ENCODE results near the gene TRPM3. TPM values are rescaled to one million over a fixed set of nuclear protein-coding genes. Genes with fewer than 3 reads are reported as not detected.
A peak's percentile ranks its signal among the peaks of the same experiment; 100 is the strongest.

The TRPM3 gene
- total and polyA plus RNA-seq, 2 of the 13 experiments (the other 11 are each of a cell fraction or from before 2014, with no cell fraction given) = not detected

GRCh38 chr9:70830618-70831017, 290.8 kb downstream of the TRPM3 start:
- in situ Hi-C loops (cut with HindIII; ENCODE audit: extremely low pct_ligation_motif_present, low pct_unique_long_range_greater_than_20kb) (no loop called here), intact Hi-C loops (cut with micrococcal nuclease; ENCODE audit: unreplicated experiment) (no loop called here)
- no peaks in the 10 kb centered on the region for H4K20me1 ChIP-seq (ENCODE audit: insufficient read depth, low read length)
- H3K27ac ChIP-seq (ENCODE audit: extremely low read length, insufficient read depth, low read length) = no peak overlapping the region
- H3K4me3 ChIP-seq (replicated peaks in 1 of 3; ENCODE audit: insufficient read depth in 1 of 3, low read depth in 2 of 3, low read length in 3 of 3) = no peak overlapping the region
- no peak for FAIRE-seq
- H2AFZ ChIP-seq (ENCODE audit: low read length) = no peak overlapping the region
- 5% methylated on average over 4 of the region's 4 CpGs for WGBS (ENCODE audit: low lambda C conversion rate)
- DNase-seq (ENCODE audit: low spot score) = no peak
- 0 out of 5 replicates have a peak, but pooled peaks cover 0 to 2% of the 10 kb centered on the region in 2 experiments for H3K27me3 ChIP-seq (ENCODE audit: control insufficient read depth in 1 of 2, insufficient read depth in 2 of 2, low read length in 2 of 2)
- ChIA-PET CTCF (ENCODE audit: low intra/inter-chr PET ratio, low total read pairs) (no interaction called here), POLR2A (no interaction called here)
- H3K9me3 ChIP-seq (ENCODE audit: low read length) = no peaks in the 10 kb centered on the region
- BruUV-seq (replicated peaks) = no TSS peak
- no peaks in the 10 kb centered on the region for H3K36me3 ChIP-seq (replicated peaks in 1 of 2; ENCODE audit: control insufficient read depth in 1 of 2, insufficient read depth in 2 of 2, low read length in 2 of 2)
- ATAC-seq = no peak
- H3K4me1 ChIP-seq (ENCODE audit: insufficient read depth, low read length) = no peaks in the 10 kb centered on the region
- no peak overlapping the region for H3K4me2 ChIP-seq (ENCODE audit: low read depth, low read length)
- TF ChIP-seq LCORL (IDR thresholded peaks at IDR 0.05) (peak; percentile 68; the same call in 1 of the 2 replicates), LCORL (CRISPR knock-in tag; IDR thresholded peaks at IDR 0.05) (no peak), CENPBD1 (CRISPR knock-in tag; IDR thresholded peaks at IDR 0.05; ENCODE audit: borderline replicate concordance, low read depth) (no peak)
- no peaks in the 10 kb centered on the region for H3K79me2 ChIP-seq (ENCODE audit: insufficient read depth, low read length)
- H3K9ac ChIP-seq (ENCODE audit: insufficient read depth, low read depth, low read length) = no peak overlapping the region

GRCh38 chr9:70829591-70830265, 291.7 kb downstream of the TRPM3 start:
- ChIA-PET CTCF (ENCODE audit: low intra/inter-chr PET ratio, low total read pairs) (no interaction called here), POLR2A (no interaction called here)
- Histone ChIP-seq H4K20me1 (ENCODE audit: insufficient read depth, low read length) (no peaks in the 10 kb centered on the region), H3K79me2 (ENCODE audit: insufficient read depth, low read length) (no peaks in the 10 kb centered on the region), H3K27ac (ENCODE audit: extremely low read length, insufficient read depth, low read length) (no peak overlapping the region), H3K9ac (ENCODE audit: insufficient read depth, low read depth, low read length) (no peak overlapping the region), H3K4me1 (ENCODE audit: insufficient read depth, low read length) (no peaks in the 10 kb centered on the region), H3K9me3 (ENCODE audit: low read length) (no peaks in the 10 kb centered on the region), H3K4me2 (ENCODE audit: low read depth, low read length) (no peak overlapping the region), H2AFZ (ENCODE audit: low read length) (no peak overlapping the region), H3K4me3 (replicated peaks in 1 of 3; ENCODE audit: insufficient read depth in 1 of 3, low read depth in 2 of 3, low read length in 3 of 3) (no peak overlapping the region), H3K27me3 (ENCODE audit: control insufficient read depth in 1 of 2, insufficient read depth in 2 of 2, low read length in 2 of 2) (0 out of 5 replicates have a peak, but pooled peaks cover 0 to 4% of the 10 kb centered on the region in 2 experiments), H3K36me3 (replicated peaks in 1 of 2; ENCODE audit: control insufficient read depth in 1 of 2, insufficient read depth in 2 of 2, low read length in 2 of 2) (no peaks in the 10 kb centered on the region)
- FAIRE-seq = no peak
- ATAC-seq = no peak
- in situ Hi-C loops (cut with HindIII; ENCODE audit: extremely low pct_ligation_motif_present, low pct_unique_long_range_greater_than_20kb) (no loop called here), intact Hi-C loops (cut with micrococcal nuclease; ENCODE audit: unreplicated experiment) (no loop called here)
- BruUV-seq (replicated peaks) = no TSS peak
- WGBS (ENCODE audit: low lambda C conversion rate) = 11% methylated on average over 5 of the region's 5 CpGs
- TF ChIP-seq ZIK1 (CRISPR knock-in tag; IDR thresholded peaks at IDR 0.05; ENCODE audit: borderline replicate concordance, low read depth) (no peak), CEBPB (IDR thresholded peaks at IDR 0.05; ENCODE audit: borderline replicate concordance, low read depth, low read length) (peak; percentile 87), MAFK (conservative IDR thresholded peaks at IDR 0.05 in 1 of 2, IDR thresholded peaks at IDR 0.05 in 1 of 2; ENCODE audit: low read length in 2 of 2) (0 out of 4 replicates have a peak, but pooled peaks of 1 of the 2 experiments have one; percentile 18), ZBTB33 (CRISPR knock-in tag; IDR thresholded peaks at IDR 0.05) (no peak), CEBPG (CRISPR knock-in tag; IDR thresholded peaks at IDR 0.05) (peak; percentile 40; the same call in 1 of the 2 replicates)
- no peak for DNase-seq (ENCODE audit: low spot score)

Data from HepG2 (cell line).